HCT116 (cell line): ENCODE measurements around the gene ITGAL. TPM values are rescaled to one million over a fixed set of nuclear protein-coding genes. Genes with fewer than 3 reads are reported as not detected.

Source experiments
- ATAC-seq: fragments of 200-7000 bp; cut with Tn5 transposase; 2 replicates; pipeline ENCODE4 v1.9.1; 2020; ENCODE audit warnings: mild to moderate bottlenecking, moderate library complexity
- BruUV-seq: library from RNA; stranded (reverse); fragments of 400-500 nt; replicated peaks from 2 replicates; lab custom pipeline; 2021; lab: Mats Ljungman, UMichigan
- CTCF ChIA-PET: fragments of 300-600 bp; sonication (Branson Sonifier 250); formaldehyde crosslinking; loops from one replicate; lab custom pipeline; 2021; ENCODE audit warnings: antibody characterized with exemption; lab: Charles Lee
- POLR2A ChIA-PET: fragments of 300-600, 350-600 bp; sonication (Branson Sonifier 250); formaldehyde crosslinking; loops from one replicate; lab custom pipeline; 2021; ENCODE audit warnings: antibody characterized with exemption; lab: Charles Lee
- RAD21 ChIA-PET, 2 experiments: fragments of 300-600 bp; sonication (Branson Sonifier 250); formaldehyde crosslinking; loops; one replicate each; lab custom pipeline; 2023; ENCODE audit warnings: low total read pairs in 2 of 2; ENCODE audit not compliant: uncharacterized antibody in 2 of 2, unreplicated experiment in 2 of 2, low non-redundant PET in 1 of 2; lab: Charles Lee
- DNase-seq: peaks from one replicate; pipeline ENCODE4 v3.0.0-alpha.2; 2010; ENCODE audit warnings: low read depth, low spot score
- H2AFZ ChIP-seq: fragments of 200-600 bp; shearing (Covaris generic), sonication (generic); 2 replicates; pipeline ENCODE4 v1.6.1; 2017; ENCODE audit warnings: low read depth, mixed run types, mixed read lengths, antibody characterized with exemption, low read length; ENCODE audit not compliant: poor library complexity, severe bottlenecking
- H3K27ac ChIP-seq: 2 replicates; pipeline ENCODE4 v1.5.1; 2012; ENCODE audit warnings: low read depth, low read length
- H3K27me3 ChIP-seq: fragments of 200-600 bp; sonication (generic); 2 replicates; pipeline ENCODE4 v1.6.1; 2016; ENCODE audit warnings: mixed run types, low read length, mixed read lengths; ENCODE audit not compliant: insufficient read depth
- H3K36me3 ChIP-seq, 2 experiments: fragments of 200-500 bp in 1 of 2; fragments of 200-600 bp in 1 of 2; sonication (Bioruptor generic) in 1 of 2; sonication (generic) in 1 of 2; 2 replicates each; pipeline versions ENCODE4 v1.5.1 to v1.6.1; 2014 to 2016; ENCODE audit warnings: low read length in 2 of 2, inconsistent platforms in 1 of 2, mixed read lengths in 1 of 2, mixed run types in 1 of 2; ENCODE audit not compliant: insufficient read depth in 2 of 2, control insufficient read depth in 1 of 2
- H3K4me1 ChIP-seq, 2 experiments: fragments of 200-600 bp in 1 of 2; sonication (generic) in 1 of 2; 2 replicates each; pipeline versions ENCODE4 v1.5.1 to v1.6.1; 2012 to 2017; ENCODE audit warnings: low read length in 2 of 2, inconsistent platforms in 1 of 2, mild to moderate bottlenecking in 1 of 2, mixed read lengths in 1 of 2, mixed run types in 1 of 2, moderate library complexity in 1 of 2; ENCODE audit not compliant: insufficient read depth in 2 of 2, control insufficient read depth in 1 of 2
- H3K4me2 ChIP-seq: fragments of 200-600 bp; sonication (generic); 2 replicates; pipeline ENCODE4 v1.6.1; 2017; ENCODE audit warnings: mixed run types, low read length, mixed read lengths
- H3K4me3 ChIP-seq, 2 experiments: fragments of 200-600 bp in 1 of 2; sonication (generic) in 1 of 2; replicated peaks in 1 of 2; 2 replicates each; pipeline ENCODE4 v1.5.1; 2011 to 2016; ENCODE audit warnings: low read length in 2 of 2, control low read depth in 1 of 2, low read depth in 1 of 2, mild to moderate bottlenecking in 1 of 2, mixed read lengths in 1 of 2, mixed run types in 1 of 2
- H3K79me2 ChIP-seq: fragments of 200-600 bp; sonication (generic); 2 replicates; pipeline ENCODE4 v1.6.1; 2017; ENCODE audit warnings: mild to moderate bottlenecking, mixed run types, low read length, moderate library complexity, mixed read lengths; ENCODE audit not compliant: insufficient read depth
- H3K9ac ChIP-seq: fragments of 200-600 bp; sonication (generic); 2 replicates; pipeline ENCODE4 v1.6.1; 2016; ENCODE audit warnings: low read length, mixed read lengths
- H3K9me2 ChIP-seq: fragments of 200-600 bp; sonication (generic), shearing (Covaris generic); 2 replicates; pipeline ENCODE4 v1.6.1; 2017; ENCODE audit warnings: mixed run types, mild to moderate bottlenecking, moderate library complexity; ENCODE audit not compliant: insufficient read depth
- H3K9me3 ChIP-seq, 2 experiments: fragments of 200-500 bp in 1 of 2; fragments of 200-600 bp in 1 of 2; sonication (Bioruptor generic) in 1 of 2; sonication (generic) in 1 of 2; 2 replicates each; pipeline ENCODE4 v1.6.1; 2014 to 2017; ENCODE audit warnings: low read length in 2 of 2, mixed read lengths in 2 of 2, inconsistent platforms in 1 of 2, low read depth in 1 of 2, mild to moderate bottlenecking in 1 of 2, mixed run types in 1 of 2, moderate library complexity in 1 of 2; ENCODE audit not compliant: control insufficient read depth in 1 of 2, insufficient read depth in 1 of 2
- H4K20me1 ChIP-seq: fragments of 200-600 bp; sonication (generic), shearing (Covaris generic); 2 replicates; pipeline ENCODE4 v1.6.1; 2017; ENCODE audit warnings: mixed run types, mild to moderate bottlenecking, moderate library complexity; ENCODE audit not compliant: insufficient read depth
- ATF3 ChIP-seq: IDR thresholded peaks from 2 replicates; pipeline ENCODE4 v1.6.1; 2012
- CBX3 ChIP-seq: IDR thresholded peaks from 2 replicates; pipeline ENCODE4 v1.6.1; 2012; ENCODE audit warnings: low read depth
- CEBPB ChIP-seq: IDR thresholded peaks from 2 replicates; pipeline ENCODE4 v1.6.1; 2012; ENCODE audit warnings: low read depth
- CTCF ChIP-seq, 3 experiments: fragments of 200-600 bp in 1 of 3; sonication (generic) in 1 of 3; IDR thresholded peaks in 2 of 3; conservative IDR thresholded peaks in 1 of 3; 2 replicates each; pipeline ENCODE4 v1.5.1; 2012 to 2017; ENCODE audit warnings: low read depth in 2 of 3, low read length in 2 of 3, antibody characterized with exemption in 1 of 3, borderline replicate concordance in 1 of 3, control low read depth in 1 of 3, mild to moderate bottlenecking in 1 of 3, mixed read lengths in 1 of 3, mixed run types in 1 of 3, moderate library complexity in 1 of 3; ENCODE audit not compliant: insufficient read depth in 1 of 3
- EGR1 ChIP-seq: IDR thresholded peaks from 2 replicates; pipeline ENCODE4 v1.6.1; 2012; ENCODE audit warnings: low read depth
- ELF1 ChIP-seq: IDR thresholded peaks from 2 replicates; pipeline ENCODE4 v1.6.1; 2012; ENCODE audit warnings: low read depth, borderline replicate concordance
- EZH2 ChIP-seq: fragments of 200-600 bp; sonication (generic); IDR thresholded peaks from 2 replicates; pipeline ENCODE4 v1.6.1; 2017; ENCODE audit warnings: antibody characterized with exemption, mixed run types
- FOSL1 ChIP-seq: IDR thresholded peaks from 2 replicates; pipeline ENCODE4 v1.6.1; 2012; ENCODE audit warnings: low read depth
- JUND ChIP-seq: IDR thresholded peaks from 2 replicates; pipeline ENCODE4 v1.6.1; 2012
- MAX ChIP-seq: IDR thresholded peaks from 2 replicates; pipeline ENCODE4 v1.6.1; 2012
- POLR2AphosphoS5 ChIP-seq: IDR thresholded peaks from 2 replicates; pipeline ENCODE4 v1.6.1; 2011; ENCODE audit warnings: mild to moderate bottlenecking, low read depth, low read length, moderate library complexity
- RAD21 ChIP-seq: IDR thresholded peaks from 2 replicates; pipeline ENCODE4 v1.6.1; 2012; ENCODE audit warnings: low read depth, mild to moderate bottlenecking
- REST ChIP-seq: IDR thresholded peaks from 2 replicates; pipeline ENCODE4 v1.6.1; 2012; ENCODE audit warnings: low read depth
- SP1 ChIP-seq: IDR thresholded peaks from 2 replicates; pipeline ENCODE4 v1.6.1; 2012; ENCODE audit warnings: low read depth
- SRF ChIP-seq: IDR thresholded peaks from 2 replicates; pipeline ENCODE4 v1.6.1; 2012; ENCODE audit warnings: low read depth
- YY1 ChIP-seq: IDR thresholded peaks from 2 replicates; pipeline ENCODE4 v1.6.1; 2011; ENCODE audit warnings: low read length, low read depth, moderate library complexity, mild to moderate bottlenecking; ENCODE audit not compliant: insufficient replicate concordance; ENCODE audit errors: extremely low read depth
- ZFX ChIP-seq: fragments of 450-650 bp; IDR thresholded peaks from 2 replicates; pipeline ENCODE4 v1.6.1; 2017
- ZNF274 ChIP-seq: fragments of 200-500 bp; sonication (Bioruptor generic); IDR thresholded peaks from 2 replicates; pipeline ENCODE4 v1.6.1; 2014; ENCODE audit warnings: mild to moderate bottlenecking, low read depth, low read length, inconsistent platforms
- intact Hi-C: fragments of 100-400 bp; cut with micrococcal nuclease; formaldehyde crosslinking; loops from 2 replicates; pipeline ENCODE4 v1.10.0; 2022
- total RNA-seq: library from RNA; stranded (reverse); gene quantifications from one replicate; pipeline ENCODE4 v1.2.1, GENCODE V29; 2021; ENCODE audit not compliant: unreplicated experiment

Gene ITGAL
- total RNA-seq, 1 experiment from 2014 or later: 1.4 TPM

- TF ChIP-seq MAX: no peak
- no peak for TF ChIP-seq ATF3
- TF ChIP-seq SRF: no peak
- no peak for TF ChIP-seq ELF1
- TF ChIP-seq FOSL1: no peak
- TF ChIP-seq CEBPB: no peak
- TF ChIP-seq ZNF274: no peak
- TF ChIP-seq CBX3: no peak
Measured at GRCh38 chr16:30565984-30566383, 93.4 kb downstream of the ITGAL start (continued).

- no peak overlapping the region for H3K4me2 ChIP-seq
- no peak overlapping the region for H3K9ac ChIP-seq
- no peaks in the 10 kb centered on the region for H3K36me3 ChIP-seq
- H3K9me3 ChIP-seq: no peaks in the 10 kb centered on the region
- H3K4me1 ChIP-seq: peaks cover 4 to 14% of the 10 kb centered on the region in 2 experiments; a peak in 2 of 4 replicates
- DNase-seq (no peak), ATAC-seq (no peak)
- no peaks in the 10 kb centered on the region for H4K20me1 ChIP-seq
- no peak overlapping the region for H3K4me3 ChIP-seq
- H3K9me2 ChIP-seq: no peaks in the 10 kb centered on the region
- BruUV-seq: no TSS peak
- RAD21 ChIA-PET: no interaction called here
- CTCF ChIA-PET: interaction anchor here (1.0 kb wide), 1 partner anchor 32 kb away, joined by 3 read pairs; no protein-coding TSS in a partner anchor
- no peak overlapping the region for H2AFZ ChIP-seq
- no peaks in the 10 kb centered on the region for H3K79me2 ChIP-seq
- no peak overlapping the region for H3K27ac ChIP-seq
- POLR2A ChIA-PET: no interaction called here
- no peaks in the 10 kb centered on the region for H3K27me3 ChIP-seq
- intact Hi-C loops: no loop called here
- TF ChIP-seq CTCF (IDR thresholded peaks at IDR 0.05 in 2 of 3, conservative IDR thresholded peaks at IDR 0.05 in 1 of 3; ENCODE audit: borderline replicate concordance in 1 of 3, insufficient read depth in 1 of 3, low read depth in 2 of 3, low read length in 2 of 3) (no peak), ATF3 (no peak), CBX3 (no peak), MAX (no peak), REST (no peak), ZNF274 (no peak), EGR1 (no peak), SRF (no peak), ELF1 (no peak), SP1 (no peak), YY1 (no peak), ZFX (no peak), CEBPB (no peak), EZH2 (no peak), FOSL1 (no peak), JUND (no peak), POLR2AphosphoS5 (no peak), RAD21 (no peak)
Measured at GRCh38 chr16:30566531-30566930, 94.0 kb downstream of the ITGAL start.
